Measurements from ENCODE around the gene WDR27.

GRCh38 chr6:169577236-169577635 lies 124.6 kb downstream of the WDR27 start:
- TF ChIP-seq CTCF (IDR thresholded peaks at IDR 0.05) (no peak), POLR2A (IDR thresholded peaks at IDR 0.05) (no peak)

Data from esophagus squamous epithelium (tissue), 4 donors.